ENCODE data around the gene BAHCC1. TPM values are rescaled to one million over a fixed set of nuclear protein-coding genes. Genes with fewer than 3 reads are reported as not detected.

The BAHCC1 gene
- total and polyA plus RNA-seq, 2 donors from 2014 or later, result 2.6 to 20.5 TPM

DNA sequence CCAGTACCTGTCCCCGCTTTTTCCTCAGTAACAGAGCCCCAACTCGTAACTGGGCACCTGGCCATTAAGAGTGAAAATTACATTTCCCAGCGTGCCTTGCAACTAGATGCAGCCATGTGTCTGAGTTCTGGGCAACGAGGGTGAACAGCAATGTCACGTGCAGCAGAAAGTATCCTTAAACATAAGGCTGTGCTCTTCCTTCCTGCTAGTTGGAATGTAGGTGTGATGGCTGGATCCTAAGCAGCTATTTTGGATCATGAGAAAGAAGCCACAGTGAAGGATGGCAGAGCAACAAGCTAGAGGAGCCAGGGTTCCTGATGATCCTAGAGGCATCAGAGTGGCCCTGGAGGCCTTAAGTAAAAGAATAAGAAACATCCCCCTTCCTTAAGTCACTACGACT lies 81.4 kb downstream of the BAHCC1 start:
- H3K4me3 ChIP-seq (ENCODE audit: low read length in 3 of 3), result no peak overlapping the region

DNA sequence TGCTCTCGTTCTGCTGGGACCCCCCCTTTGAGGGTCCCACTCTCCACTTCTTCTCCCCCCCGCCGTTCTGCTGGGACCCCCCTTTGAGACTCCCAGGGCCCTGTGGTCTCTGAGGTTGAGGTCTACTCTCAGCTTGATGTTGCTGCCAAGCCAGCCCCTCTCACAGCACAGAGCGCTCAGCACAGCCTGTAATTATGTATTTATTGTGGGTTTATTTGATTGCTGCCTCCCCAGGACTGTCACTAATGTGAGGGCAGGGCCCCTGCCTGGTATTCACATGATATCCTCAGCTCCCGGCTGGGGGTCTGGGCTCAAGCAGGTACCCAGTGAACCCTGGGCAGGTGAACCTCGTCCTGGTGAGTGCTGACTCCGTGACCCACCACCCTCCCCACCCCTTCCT lies 81.9 kb downstream of the BAHCC1 start:
- Histone ChIP-seq H3K4me3 (ENCODE audit: low read length in 3 of 3) (no peak overlapping the region), H3K27ac (ENCODE audit: low read depth in 2 of 2, low read length in 2 of 2) (no peak overlapping the region), H3K27me3 (ENCODE audit: control insufficient read depth, insufficient read depth, low read length) (no peaks in the 10 kb centered on the region), H3K9me3 (ENCODE audit: control insufficient read depth in 2 of 3, insufficient read depth in 1 of 3, low read length in 3 of 3) (no peaks in the 10 kb centered on the region), H3K9ac (ENCODE audit: low read length in 3 of 3) (no peak overlapping the region), H3K4me1 (ENCODE audit: control insufficient read depth in 2 of 3, insufficient read depth in 2 of 3, low read depth in 1 of 3, low read length in 3 of 3) (peaks cover 0 to 6% (median 4%) of the 10 kb centered on the region in 3 donors), H3K36me3 (ENCODE audit: control insufficient read depth in 2 of 3, insufficient read depth in 3 of 3, low read length in 3 of 3) (no peaks in the 10 kb centered on the region)
- TF ChIP-seq, protein P1, sequence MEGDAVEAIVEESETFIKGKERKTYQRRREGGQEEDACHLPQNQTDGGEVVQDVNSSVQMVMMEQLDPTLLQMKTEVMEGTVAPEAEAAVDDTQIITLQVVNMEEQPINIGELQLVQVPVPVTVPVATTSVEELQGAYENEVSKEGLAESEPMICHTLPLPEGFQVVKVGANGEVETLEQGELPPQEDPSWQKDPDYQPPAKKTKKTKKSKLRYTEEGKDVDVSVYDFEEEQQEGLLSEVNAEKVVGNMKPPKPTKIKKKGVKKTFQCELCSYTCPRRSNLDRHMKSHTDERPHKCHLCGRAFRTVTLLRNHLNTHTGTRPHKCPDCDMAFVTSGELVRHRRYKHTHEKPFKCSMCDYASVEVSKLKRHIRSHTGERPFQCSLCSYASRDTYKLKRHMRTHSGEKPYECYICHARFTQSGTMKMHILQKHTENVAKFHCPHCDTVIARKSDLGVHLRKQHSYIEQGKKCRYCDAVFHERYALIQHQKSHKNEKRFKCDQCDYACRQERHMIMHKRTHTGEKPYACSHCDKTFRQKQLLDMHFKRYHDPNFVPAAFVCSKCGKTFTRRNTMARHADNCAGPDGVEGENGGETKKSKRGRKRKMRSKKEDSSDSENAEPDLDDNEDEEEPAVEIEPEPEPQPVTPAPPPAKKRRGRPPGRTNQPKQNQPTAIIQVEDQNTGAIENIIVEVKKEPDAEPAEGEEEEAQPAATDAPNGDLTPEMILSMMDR (IDR thresholded peaks at IDR 0.05; ENCODE audit: borderline replicate concordance, extremely low read depth, insufficient read depth), result no peak
- FAIRE-seq (no peak), DNase-seq (no peak)
- intact Hi-C loops (cut with DNase I), result no loop called here

More for the DNA sequence above, 81.4 kb downstream of the BAHCC1 start:
- FAIRE-seq, result no peak
- intact Hi-C loops (cut with DNase I), result no loop called here
- Histone ChIP-seq H3K9ac (ENCODE audit: low read length in 3 of 3) (no peak overlapping the region), H3K27me3 (ENCODE audit: control insufficient read depth, insufficient read depth, low read length) (no peaks in the 10 kb centered on the region), H3K9me3 (ENCODE audit: control insufficient read depth in 2 of 3, insufficient read depth in 1 of 3, low read length in 3 of 3) (no peaks in the 10 kb centered on the region), H3K27ac (ENCODE audit: low read depth in 2 of 2, low read length in 2 of 2) (no peak overlapping the region), H3K36me3 (ENCODE audit: control insufficient read depth in 2 of 3, insufficient read depth in 3 of 3, low read length in 3 of 3) (no peaks in the 10 kb centered on the region), H3K4me1 (ENCODE audit: control insufficient read depth in 2 of 3, insufficient read depth in 2 of 3, low read depth in 1 of 3, low read length in 3 of 3) (peaks cover 0 to 6% (median 1%) of the 10 kb centered on the region in 3 donors)
- TF ChIP-seq, protein P1 (IDR thresholded peaks at IDR 0.05; ENCODE audit: borderline replicate concordance, extremely low read depth, insufficient read depth), result no peak
- no peak for DNase-seq

DNA sequence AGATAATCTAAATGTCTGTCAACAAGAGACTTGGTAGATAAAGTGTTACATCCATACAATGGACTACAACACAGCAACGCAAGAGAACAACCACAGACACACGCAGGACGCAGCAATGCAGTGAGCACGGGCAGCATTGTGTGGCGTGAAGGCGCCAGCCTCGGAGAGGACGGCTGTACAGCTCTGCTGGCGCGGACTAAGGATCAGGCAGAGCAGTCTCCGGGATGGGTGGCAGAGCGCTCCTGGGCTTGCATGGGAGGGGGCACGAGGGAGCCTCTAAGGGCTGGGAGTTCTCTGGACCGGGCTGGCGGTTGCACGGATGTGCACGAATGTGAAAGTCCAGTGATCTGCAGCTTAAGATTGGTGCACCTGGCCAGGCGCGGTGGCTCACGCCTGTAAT lies 82.9 kb downstream of the BAHCC1 start:
- FAIRE-seq, result no peak
- Histone ChIP-seq H3K4me3 (ENCODE audit: low read length in 3 of 3) (no peak overlapping the region), H3K9me3 (ENCODE audit: control insufficient read depth in 2 of 3, insufficient read depth in 1 of 3, low read length in 3 of 3) (no peaks in the 10 kb centered on the region), H3K27me3 (ENCODE audit: control insufficient read depth, insufficient read depth, low read length) (no peaks in the 10 kb centered on the region), H3K27ac (ENCODE audit: low read depth in 2 of 2, low read length in 2 of 2) (no peak overlapping the region), H3K9ac (ENCODE audit: low read length in 3 of 3) (no peak overlapping the region), H3K4me1 (ENCODE audit: control insufficient read depth in 2 of 3, insufficient read depth in 2 of 3, low read depth in 1 of 3, low read length in 3 of 3) (peaks cover 0 to 6% (median 4%) of the 10 kb centered on the region in 3 donors), H3K36me3 (ENCODE audit: control insufficient read depth in 2 of 3, insufficient read depth in 3 of 3, low read length in 3 of 3) (no peaks in the 10 kb centered on the region)
- TF ChIP-seq, protein P1 (IDR thresholded peaks at IDR 0.05; ENCODE audit: borderline replicate concordance, extremely low read depth, insufficient read depth), result no peak
- intact Hi-C loops (cut with DNase I), result no loop called here
- no peak for DNase-seq
